Inferior parietal cortex (tissue), 1 donor: Measurements from ENCODE around the gene IL6.
"Not testable (repeated sequence)": the region's sequence is repeated elsewhere in the genome, so short reads cannot be mapped to it uniquely, and the experiment has no call there.

Source experiments
- DNase-seq: peaks from one replicate; pipeline ENCODE4 v3.0.0-alpha.2; 2016; ENCODE audit errors: extremely low spot score

IL6 gene

DNA sequence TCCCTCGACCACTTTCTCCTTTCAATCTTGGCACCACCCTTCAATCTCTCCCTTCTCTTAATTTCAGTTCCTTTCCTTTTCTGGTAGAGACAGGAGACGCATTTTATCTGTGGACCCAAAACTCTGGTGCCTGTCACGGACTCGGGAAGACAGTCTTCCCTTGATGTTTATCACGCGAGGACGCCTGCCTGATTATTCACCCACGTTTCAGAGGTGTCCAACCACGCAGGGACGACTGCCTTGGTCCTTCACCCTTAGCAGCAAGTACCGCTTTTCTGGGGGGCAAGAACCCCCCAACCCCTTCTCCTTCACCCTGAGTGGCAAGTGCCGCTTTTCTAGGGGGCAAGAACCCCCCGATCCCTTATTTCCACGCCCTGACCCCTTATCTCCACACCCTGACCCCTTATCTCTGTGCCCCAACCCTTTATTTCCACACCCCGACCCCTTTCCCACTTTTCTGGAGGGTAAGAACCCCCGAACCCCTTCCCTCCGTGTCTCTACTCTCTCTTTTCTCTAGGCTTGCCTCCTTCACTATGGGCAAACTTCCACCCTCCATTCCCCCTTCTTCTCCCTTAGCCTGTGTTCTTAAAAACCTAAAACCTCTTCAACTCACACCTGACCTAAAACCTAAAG lies 22.9 kb upstream of the IL6 start:
- not testable (repeated sequence) for DNase-seq

GRCh38 chr7:22704722-22705121 lies 22.3 kb upstream of the IL6 start:
- DNase-seq = not testable (repeated sequence)

DNA sequence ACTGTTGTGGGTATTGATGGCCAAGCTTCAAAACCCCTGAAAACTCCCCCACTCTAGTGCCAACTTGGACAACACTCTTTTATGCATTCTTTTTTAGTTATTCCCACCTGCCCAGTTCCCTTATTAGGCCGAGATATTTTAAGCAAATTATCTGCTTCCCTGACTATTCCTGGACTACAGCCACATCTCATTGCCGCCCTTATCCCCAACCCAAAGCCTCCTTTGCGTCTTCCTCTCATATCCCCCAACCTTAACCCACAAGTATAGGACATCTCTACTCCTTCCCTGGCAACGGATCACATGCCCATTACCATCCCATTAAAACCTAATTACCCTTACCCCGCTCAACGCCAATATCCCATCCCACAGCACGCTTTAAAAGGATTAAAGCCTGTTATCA lies 21.1 kb upstream of the IL6 start:
- not testable (repeated sequence) for DNase-seq

DNA sequence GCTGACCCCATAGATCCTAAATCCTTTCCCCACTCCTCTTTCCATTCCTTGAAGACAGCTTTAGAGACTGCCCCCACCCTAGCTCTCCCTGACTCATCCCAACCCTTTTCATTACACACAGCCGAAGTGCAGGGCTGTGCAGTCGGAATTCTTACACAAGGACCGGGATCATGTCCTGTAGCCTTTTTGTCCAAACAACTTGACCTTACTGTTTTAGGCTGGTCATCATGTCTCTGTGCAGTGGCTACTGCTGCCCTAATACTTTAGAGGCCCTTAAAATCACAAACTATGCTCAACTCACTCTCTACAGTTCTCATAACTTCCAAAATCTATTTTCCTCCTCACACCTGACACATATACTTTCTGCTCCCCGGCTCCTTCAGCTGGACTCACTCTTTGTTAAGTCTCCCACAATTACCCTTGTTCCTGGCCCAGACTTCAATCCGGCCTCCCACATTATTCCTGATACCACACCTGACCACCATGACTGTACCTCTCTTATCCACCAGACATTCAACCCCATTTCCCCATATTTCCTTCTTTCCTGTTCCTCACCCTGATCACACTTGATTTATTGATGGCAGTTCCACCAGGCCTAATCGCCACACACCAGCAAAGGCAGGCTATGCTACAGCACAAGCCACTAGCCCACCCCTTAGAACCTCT lies 19.8 kb upstream of the IL6 start:
- not testable (repeated sequence) for DNase-seq

DNA sequence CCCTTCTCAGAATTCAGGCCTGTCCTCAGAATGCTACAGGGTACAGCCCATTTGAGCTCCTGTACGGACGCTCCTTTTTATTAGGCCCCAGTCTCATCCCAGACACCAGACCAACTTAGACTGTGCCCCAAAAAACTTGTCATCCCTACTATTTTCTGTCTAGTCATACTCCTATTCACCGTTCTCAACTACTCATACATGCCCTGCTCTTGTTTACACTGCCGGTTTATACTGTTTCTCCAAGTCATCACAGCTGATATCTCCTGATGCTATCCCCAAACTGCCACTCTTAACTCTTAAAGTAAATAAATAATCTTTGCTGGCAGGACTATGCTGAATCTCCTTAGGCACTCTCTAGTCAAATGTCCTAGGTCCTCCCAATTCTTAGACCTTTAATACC lies 18.8 kb upstream of the IL6 start:
- DNase-seq = not testable (repeated sequence)

DNA sequence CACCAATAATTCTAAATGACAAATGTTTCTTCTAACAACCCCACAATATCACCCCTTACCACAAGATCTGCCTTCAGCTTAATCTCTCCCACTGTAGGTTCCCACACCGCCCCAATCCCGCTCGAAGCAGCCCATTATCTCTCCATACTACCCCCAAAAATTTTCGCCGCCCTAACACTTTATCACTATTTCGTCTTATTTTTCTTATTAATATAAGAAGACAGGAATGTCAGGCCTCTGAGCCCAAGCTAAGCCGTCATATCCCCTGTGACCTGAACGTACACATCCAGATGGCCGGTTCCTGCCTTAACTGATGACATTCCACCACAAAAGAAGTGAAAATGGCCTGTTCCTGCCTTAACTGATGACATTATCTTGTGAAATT lies 18.3 kb upstream of the IL6 start:
- not testable (repeated sequence) for DNase-seq

DNA sequence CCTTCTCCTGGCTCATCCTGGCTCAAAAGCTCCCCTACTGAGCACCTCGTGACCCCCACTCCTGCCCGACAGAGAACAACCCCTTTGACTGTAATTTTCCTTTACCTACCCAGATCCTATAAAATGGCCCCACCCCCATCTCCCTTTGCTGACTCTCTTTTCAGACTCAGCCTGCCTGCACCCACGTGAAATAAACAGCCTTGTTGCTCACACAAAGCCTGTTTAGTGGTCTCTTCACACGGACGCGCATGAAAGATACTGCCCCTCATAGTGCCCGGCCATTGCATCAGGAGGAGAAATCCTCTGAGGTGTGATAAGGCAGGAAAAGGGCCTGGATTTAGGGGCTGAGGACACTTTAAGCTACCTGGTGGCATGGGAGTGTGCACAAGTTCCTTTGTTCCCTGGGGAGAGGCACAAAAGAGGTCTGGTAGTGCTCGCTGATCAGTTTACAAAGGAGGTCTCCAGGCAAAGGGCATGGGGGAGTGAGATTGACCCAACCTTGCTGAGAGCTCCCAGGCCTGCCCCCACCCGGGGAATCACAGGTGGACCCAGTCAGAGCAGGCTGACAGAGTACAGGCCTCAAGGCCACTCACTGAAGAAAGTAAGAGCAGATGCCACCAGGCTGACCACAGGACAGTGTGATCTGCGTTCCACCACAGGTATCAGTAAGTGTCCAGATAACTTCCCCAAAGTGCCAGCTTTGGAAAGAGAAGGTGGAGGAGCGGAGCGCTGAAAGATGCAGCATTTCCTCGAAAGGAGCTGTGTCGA lies 17.8 kb upstream of the IL6 start:
- not testable (repeated sequence) for DNase-seq

DNA sequence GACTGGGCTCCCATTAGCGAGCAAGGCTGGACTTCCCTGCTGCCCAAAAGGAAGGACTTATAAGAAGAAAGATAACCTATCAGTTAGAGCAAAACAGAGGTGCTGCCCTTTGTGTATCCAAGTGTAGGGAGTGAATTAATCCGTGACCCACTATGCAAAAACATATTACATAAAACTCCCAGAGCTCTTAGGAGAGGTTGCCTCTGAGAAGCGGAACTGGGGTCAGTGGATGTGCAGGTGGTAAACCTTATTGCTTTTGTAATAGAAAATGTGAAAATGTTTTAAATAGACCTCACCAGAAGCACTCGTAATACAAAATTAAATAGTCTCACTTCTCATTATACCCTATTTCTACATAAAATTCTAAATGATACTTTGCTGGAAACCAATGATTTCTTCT lies 17.1 kb upstream of the IL6 start:
- no peak for DNase-seq

DNA sequence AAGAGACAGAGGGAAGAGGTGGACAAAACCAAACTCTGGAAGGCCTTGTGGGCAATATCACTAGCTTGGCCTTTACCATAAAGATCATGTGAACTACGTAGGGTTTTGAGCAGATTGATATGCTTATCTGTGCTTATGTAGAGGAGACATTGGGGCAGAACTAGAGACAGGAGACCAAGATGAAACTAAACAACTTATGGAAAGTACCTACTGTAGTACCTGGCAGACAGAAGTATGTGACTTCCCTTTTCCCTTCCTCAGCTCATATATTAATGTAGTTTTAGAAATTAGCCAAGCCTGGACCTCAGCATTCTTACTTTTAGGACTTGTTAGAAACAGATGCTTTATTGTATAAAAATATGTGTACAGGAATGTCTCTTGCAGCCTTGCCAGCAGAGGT lies 14.0 kb upstream of the IL6 start:
- DNase-seq = no peak

DNA sequence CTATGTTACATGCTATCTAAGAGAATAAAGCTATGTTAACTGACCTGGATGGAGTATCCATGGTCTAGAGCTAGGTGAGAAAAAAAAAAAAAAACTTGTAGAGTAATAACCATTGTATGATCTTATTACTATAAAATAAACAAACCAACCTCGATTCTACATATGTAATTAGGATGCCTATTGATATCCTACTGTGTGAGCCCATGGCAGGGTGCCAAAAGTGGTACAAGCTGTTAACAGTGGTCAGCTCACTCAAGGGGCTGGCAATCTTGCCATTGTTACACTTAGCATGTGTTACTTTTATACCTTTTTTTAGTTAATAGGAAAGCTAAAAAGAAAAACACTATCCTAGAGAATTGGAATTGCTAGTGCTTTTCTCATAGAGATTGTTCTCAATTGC lies 13.5 kb upstream of the IL6 start:
- DNase-seq = no peak

- DNase-seq = no peak
These were observed 11.0 kb upstream of the IL6 start for GRCh38 chr7:22715969-22716368.

DNA sequence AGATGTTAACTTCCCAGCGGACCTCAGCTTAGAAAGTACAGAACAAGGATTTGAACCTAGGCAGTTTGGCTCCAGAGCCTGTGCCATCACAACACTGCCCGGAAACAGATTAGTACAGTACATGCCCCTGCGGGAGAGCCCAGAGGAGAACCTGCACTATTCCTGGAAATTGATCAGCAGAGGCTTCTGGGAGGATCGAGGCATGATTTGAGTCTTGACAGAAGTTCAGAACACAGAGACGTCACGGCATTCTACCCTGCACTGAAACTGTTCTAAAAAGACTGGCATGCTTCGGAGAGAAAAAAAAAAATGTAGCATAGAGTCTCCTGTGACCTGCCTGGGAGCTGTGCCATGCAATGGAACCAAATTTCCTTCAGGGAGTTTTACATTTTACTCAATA lies 9.2 kb upstream of the IL6 start:
- DNase-seq = no peak

- DNase-seq = no peak
These were observed 8.7 kb upstream of the IL6 start for GRCh38 chr7:22718200-22718711.

DNA sequence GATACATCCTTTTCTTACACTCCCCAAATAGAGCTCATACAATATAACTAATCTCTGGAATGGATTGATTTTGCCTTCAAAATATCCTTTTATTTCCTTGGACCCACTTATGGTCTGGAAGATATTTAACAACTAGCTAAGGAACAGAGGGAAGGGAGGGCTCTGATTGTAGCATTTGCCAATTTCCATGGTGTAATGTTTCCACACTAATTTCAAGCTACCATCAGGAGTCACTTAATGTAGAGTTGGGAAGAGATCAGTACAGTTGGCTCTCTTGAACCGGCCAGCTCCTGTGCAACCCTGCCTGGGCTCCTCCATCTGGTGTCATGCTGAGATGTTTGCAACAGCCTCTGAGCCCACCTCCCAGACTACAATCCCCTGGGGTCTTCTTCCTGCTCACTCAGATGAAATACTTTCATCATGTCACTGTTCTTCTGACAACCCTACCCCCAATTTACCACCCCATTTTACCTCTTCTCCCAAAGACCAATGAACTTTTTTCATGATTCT lies 8.0 kb upstream of the IL6 start:
- no peak for DNase-seq

DNA sequence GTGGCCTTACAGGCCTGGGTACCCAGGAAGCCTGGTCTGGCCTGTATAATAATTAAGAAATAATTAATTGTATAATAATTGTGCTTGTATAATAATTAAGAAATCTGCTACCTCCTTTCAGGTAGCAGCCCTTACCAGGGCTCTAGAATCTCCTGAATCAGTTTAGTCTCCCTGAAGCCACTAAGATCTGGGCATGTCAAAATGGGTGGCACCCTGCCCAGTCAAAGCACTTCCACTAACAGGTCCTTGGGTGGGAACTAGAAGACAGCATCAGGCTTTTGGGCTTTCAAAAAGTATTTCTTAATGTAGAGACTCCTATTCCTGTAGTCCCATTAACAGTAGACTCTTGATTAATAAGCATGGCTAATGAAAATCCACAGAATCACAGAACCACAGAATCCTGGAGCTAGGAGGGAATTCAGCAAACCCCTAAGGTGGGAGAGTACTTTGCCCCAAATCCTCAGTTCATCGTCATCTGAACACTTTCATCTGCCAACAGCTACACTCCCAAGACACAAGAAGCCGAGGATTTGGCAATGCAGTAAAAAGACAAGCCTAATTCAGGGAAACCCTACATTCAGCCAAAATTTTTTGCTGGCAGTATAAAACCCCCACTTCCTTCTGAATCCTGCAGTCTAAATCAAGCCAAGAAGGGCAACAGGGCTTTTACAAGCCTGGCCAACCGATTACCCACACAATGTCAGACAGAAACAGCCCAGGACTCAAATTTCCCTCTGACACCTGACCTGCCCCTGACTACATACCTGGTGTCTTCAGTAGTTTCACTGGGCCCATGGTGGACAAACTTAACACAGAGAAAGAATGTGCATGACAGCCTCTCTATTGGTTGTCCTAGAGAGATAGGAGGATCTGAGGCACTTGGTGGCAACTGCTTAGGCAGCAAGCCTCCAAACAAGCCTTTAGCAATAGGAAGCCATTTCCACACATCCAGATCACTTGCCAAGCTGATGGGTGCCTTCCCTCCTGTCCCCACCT lies 5.9 kb upstream of the IL6 start:
- DNase-seq = no peak

- no peak for DNase-seq
These were observed 4.3 kb upstream of the IL6 start for GRCh38 chr7:22722536-22723180.

DNA sequence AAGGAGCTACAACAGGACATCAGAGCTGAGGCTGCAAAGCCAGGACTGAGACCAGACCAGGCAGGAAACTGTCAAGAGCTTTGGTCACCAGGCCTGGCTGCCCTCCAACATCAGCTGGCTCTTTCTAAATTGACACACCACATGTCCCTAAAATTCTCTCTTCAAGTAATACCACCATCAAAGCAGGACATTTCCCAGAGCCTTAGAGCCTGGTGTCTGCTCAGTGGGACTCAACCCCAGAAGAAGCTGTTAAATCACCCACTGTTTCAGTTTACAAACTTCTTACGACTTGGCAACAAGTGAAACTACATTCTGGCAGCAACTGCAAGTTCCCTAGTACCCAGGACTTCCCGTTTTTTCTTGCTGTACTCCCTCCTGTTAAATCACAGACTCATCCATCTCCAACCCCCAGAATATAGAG lies 3.8 kb upstream of the IL6 start:
- DNase-seq = peak; percentile 19

GRCh38 chr7:22723637-22724036 lies 3.4 kb upstream of the IL6 start:
- DNase-seq = no peak

GRCh38 chr7:22724861-22725260 lies 2.1 kb upstream of the IL6 start:
- no peak for DNase-seq

DNA sequence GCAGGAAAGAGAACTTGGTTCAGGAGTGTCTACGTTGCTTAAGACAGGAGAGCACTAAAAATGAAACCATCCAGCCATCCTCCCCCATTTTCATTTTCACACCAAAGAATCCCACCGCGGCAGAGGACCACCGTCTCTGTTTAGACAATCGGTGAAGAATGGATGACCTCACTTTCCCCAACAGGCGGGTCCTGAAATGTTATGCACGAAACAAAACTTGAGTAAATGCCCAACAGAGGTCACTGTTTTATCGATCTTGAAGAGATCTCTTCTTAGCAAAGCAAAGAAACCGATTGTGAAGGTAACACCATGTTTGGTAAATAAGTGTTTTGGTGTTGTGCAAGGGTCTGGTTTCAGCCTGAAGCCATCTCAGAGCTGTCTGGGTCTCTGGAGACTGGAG lies 1.4 kb upstream of the IL6 start:
- DNase-seq = peak; percentile 35
